Progenitor cell of endocrine pancreas (in vitro differentiated cells): ENCODE measurements around the gene UBAC2. TPM values are rescaled to one million over a fixed set of nuclear protein-coding genes. Genes with fewer than 3 reads are reported as not detected.

Source experiments
- DNase-seq: peaks from one replicate; pipeline ENCODE4 v3.0.0; 2021; ENCODE audit warnings: low spot score; ENCODE audit not compliant: unreplicated experiment
- H3K27ac Mint-ChIP-seq: 2 replicates; pipeline ENCODE4 v1.8.0; 2021; ENCODE audit warnings: mild to moderate bottlenecking, moderate library complexity, mixed read lengths
- H3K27me3 Mint-ChIP-seq: 2 replicates; pipeline ENCODE4 v1.8.0; 2021; ENCODE audit warnings: mixed read lengths
- H3K36me3 Mint-ChIP-seq: 2 replicates; pipeline ENCODE4 v1.8.0; 2022; ENCODE audit warnings: mixed read lengths; ENCODE audit not compliant: insufficient read depth
- H3K4me1 Mint-ChIP-seq: 2 replicates; pipeline ENCODE4 v1.8.0; 2021; ENCODE audit warnings: low read depth, mixed read lengths
- H3K4me3 Mint-ChIP-seq: 2 replicates; pipeline ENCODE4 v1.8.0; 2021; ENCODE audit warnings: low read depth, mild to moderate bottlenecking, moderate library complexity, mixed read lengths
- H3K9me3 Mint-ChIP-seq: 2 replicates; pipeline ENCODE4 v1.8.0; 2021; ENCODE audit warnings: low read depth, mixed read lengths
- total RNA-seq: library from RNA; stranded (reverse); gene quantifications from 2 replicates; pipeline ENCODE4 v1.2.1, GENCODE V29; 2021
- TF ChIP-seq, protein P1 (sequence below): fragments of 200-600 bp; sonication (generic); IDR thresholded peaks from one replicate; pipeline ENCODE4 v1.5.0; 2021; ENCODE audit warnings: antibody characterized with exemption, mild to moderate bottlenecking; ENCODE audit not compliant: unreplicated experiment

UBAC2 gene
- total RNA-seq, 1 donor from 2014 or later, result 60.6 TPM

- H3K4me1 Mint-ChIP-seq, result no peaks in the 10 kb centered on the region
- no peaks in the 10 kb centered on the region for H3K9me3 Mint-ChIP-seq
- DNase-seq, result no peak
- peak overlapping the region; percentile 57 for H3K27ac Mint-ChIP-seq
- no peaks in the 10 kb centered on the region for H3K27me3 Mint-ChIP-seq
- peaks cover 15% of the 10 kb centered on the region for H3K36me3 Mint-ChIP-seq
- TF ChIP-seq, protein P1, sequence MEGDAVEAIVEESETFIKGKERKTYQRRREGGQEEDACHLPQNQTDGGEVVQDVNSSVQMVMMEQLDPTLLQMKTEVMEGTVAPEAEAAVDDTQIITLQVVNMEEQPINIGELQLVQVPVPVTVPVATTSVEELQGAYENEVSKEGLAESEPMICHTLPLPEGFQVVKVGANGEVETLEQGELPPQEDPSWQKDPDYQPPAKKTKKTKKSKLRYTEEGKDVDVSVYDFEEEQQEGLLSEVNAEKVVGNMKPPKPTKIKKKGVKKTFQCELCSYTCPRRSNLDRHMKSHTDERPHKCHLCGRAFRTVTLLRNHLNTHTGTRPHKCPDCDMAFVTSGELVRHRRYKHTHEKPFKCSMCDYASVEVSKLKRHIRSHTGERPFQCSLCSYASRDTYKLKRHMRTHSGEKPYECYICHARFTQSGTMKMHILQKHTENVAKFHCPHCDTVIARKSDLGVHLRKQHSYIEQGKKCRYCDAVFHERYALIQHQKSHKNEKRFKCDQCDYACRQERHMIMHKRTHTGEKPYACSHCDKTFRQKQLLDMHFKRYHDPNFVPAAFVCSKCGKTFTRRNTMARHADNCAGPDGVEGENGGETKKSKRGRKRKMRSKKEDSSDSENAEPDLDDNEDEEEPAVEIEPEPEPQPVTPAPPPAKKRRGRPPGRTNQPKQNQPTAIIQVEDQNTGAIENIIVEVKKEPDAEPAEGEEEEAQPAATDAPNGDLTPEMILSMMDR, result no peak
- no peak overlapping the region for H3K4me3 Mint-ChIP-seq
Observed at GRCh38 chr13:99367106-99367616, 166.5 kb downstream of the UBAC2 start.

- Mint-ChIP-seq H3K4me1 (no peaks in the 10 kb centered on the region), H3K36me3 (peaks cover 15% of the 10 kb centered on the region), H3K9me3 (no peaks in the 10 kb centered on the region), H3K27me3 (no peaks in the 10 kb centered on the region), H3K4me3 (no peak overlapping the region), H3K27ac (no peak overlapping the region)
- DNase-seq, result no peak
- TF ChIP-seq, protein P1, result no peak
Observed at GRCh38 chr13:99367663-99368448, 167.2 kb downstream of the UBAC2 start.

DNA sequence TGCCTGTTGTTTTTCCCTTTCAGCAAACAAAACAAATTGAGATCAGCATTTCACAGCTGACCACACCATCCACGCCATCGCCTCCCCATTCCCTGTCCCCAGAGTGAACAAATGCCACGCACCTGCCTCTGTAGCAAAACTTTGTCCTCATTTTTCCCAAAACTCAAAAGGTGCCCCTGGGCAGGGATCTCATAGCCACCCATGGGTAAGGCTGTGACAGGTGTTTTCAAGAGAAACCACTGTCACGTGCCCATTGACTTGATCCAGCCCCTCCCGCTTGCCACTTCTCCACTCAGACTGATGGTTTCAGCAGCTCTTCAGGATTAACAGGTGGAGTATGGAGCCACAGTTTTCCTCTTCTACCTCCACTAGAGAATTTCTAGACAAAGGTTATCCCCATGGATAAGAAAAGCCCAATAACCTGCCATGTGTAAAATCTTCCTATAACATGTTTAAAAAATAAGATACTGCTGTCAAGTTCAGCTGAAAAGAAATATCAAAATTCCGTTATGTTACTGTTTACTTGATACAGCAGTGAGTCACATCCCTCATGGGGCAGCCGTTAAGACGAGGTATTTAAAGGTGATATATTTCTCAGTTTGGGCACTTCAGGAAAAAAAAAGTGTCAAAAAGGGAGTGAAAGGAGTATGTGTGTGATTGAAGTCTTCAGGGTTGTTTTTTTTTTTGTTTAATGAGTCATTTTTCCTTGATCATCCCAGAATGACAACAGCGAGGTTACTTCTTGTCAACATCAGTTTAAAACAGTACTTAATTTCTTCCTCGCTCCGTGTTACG is 170.0 kb downstream of the UBAC2 start:
- TF ChIP-seq, protein P1, result no peak
- H3K27ac Mint-ChIP-seq, result peak overlapping the region; percentile 27
- H3K27me3 Mint-ChIP-seq, result no peaks in the 10 kb centered on the region
- no peak overlapping the region for H3K4me3 Mint-ChIP-seq
- no peaks in the 10 kb centered on the region for H3K9me3 Mint-ChIP-seq
- H3K36me3 Mint-ChIP-seq, result peaks cover 18% of the 10 kb centered on the region
- no peaks in the 10 kb centered on the region for H3K4me1 Mint-ChIP-seq
- DNase-seq, result no peak

DNA sequence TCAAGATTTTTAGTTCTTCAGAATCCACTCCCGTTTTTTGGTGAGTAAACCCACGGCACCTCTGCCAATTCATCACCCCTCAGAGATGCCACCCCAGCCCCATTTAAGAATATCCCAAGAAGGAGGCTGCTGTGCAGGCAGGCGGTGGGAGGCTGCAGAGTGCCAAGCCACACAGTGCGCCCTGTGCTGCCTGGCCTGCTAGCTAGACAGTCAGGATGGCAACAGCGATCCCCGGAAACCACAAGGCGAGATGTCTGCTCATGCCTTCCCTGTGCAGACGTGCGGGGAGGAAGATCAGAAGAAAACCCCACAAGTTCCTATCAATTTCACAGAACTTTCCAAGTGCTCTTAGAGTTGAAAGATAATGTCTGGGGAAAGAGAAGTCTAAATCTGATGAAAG is 171.3 kb downstream of the UBAC2 start:
- Mint-ChIP-seq H3K36me3 (peaks cover 19% of the 10 kb centered on the region), H3K27ac (no peak overlapping the region), H3K9me3 (no peaks in the 10 kb centered on the region), H3K4me3 (no peak overlapping the region), H3K4me1 (no peaks in the 10 kb centered on the region), H3K27me3 (no peaks in the 10 kb centered on the region)
- no peak for DNase-seq
- TF ChIP-seq, protein P1, result no peak

DNA sequence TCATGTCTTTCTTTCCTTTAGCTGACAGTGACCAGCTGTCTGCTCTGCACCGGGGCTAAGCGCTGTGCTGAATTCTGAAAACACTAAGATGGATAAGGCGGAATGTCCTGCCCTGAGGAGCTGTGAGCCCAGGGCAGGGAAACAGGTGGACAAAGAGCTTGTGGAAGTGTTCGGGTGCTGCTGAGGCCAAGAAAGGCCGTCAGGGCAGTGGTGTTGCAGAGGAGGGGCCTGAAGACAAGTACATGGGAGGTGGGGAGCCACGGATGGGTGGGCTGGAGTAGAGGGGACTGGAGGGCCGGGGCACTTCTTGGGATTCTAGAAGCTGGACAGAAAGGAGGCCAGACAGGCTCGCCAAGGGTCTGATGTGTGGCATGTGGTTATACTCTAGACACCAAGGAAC is 172.8 kb downstream of the UBAC2 start:
- no peak for DNase-seq
- peak overlapping the region; percentile 22 for H3K27ac Mint-ChIP-seq
- TF ChIP-seq, protein P1, result no peak
- peaks cover 12% of the 10 kb centered on the region for H3K36me3 Mint-ChIP-seq
- H3K27me3 Mint-ChIP-seq, result no peaks in the 10 kb centered on the region
- no peak overlapping the region for H3K4me3 Mint-ChIP-seq
- no peaks in the 10 kb centered on the region for H3K9me3 Mint-ChIP-seq
- H3K4me1 Mint-ChIP-seq, result no peaks in the 10 kb centered on the region
